CD4-positive, alpha-beta T cell treated with Interleukin-4 for 1 hour (primary cell): ENCODE results near the gene RIMBP2.

Experiments
- DNase-seq, 2 donors: peaks; one replicate each; pipeline ENCODE4 v3.0.0-alpha.2; 2020 to 2022

RIMBP2 gene

GRCh38 chr12:130563323-130563722 is 152.8 kb downstream of the RIMBP2 start:
- DNase-seq, result no peak

GRCh38 chr12:130562716-130563115 is 153.4 kb downstream of the RIMBP2 start:
- DNase-seq, result no peak

- no peak for DNase-seq
Observed at GRCh38 chr12:130560321-130560720, 155.8 kb downstream of the RIMBP2 start.

- no peak for DNase-seq
Observed at GRCh38 chr12:130559806-130560205, 156.3 kb downstream of the RIMBP2 start.

GRCh38 chr12:130557886-130558765 is 158.0 kb downstream of the RIMBP2 start:
- DNase-seq, result no peak

GRCh38 chr12:130557201-130557600 is 158.9 kb downstream of the RIMBP2 start:
- no peak for DNase-seq

GRCh38 chr12:130556486-130557055 is 159.5 kb downstream of the RIMBP2 start:
- no peak for DNase-seq

DNA sequence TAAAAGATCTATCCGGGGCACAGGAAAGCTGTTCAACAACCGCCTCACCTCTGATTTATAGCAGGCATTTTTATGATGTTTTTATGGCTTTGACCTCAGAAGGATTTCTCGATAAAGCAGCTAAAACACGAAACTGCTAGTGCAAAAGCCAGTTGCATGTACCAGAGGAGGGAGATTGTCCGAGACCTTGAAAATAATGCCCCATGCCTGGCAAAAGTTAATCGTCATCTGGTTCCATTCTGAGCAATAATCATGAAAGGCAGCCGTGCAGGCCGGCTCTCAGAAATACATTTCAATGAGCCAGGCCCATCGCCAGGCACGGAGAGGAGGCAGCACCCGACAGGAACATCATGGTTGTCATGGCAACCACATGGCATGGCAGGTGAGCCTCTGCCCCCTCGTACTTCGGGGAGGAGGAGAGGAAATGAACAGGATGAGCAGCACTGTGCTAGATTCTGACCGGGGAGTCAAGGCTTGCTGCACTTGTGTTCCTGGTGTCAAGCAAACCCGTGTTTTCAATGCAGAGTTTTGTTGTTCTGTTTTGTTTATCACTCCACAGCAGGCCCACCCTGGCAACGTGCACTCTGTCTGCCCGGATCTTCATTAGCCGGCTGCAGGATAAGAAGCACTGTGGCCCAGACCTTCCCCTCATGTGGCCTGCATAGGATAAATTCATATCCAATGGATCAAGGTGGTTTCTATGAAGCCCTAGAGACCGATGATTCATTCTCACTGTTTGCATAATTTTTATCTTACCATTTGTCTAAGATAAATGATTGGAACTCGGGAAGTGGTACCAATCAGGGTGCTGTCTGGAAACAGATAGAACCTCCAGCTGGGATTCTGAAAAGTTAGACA is 160.2 kb downstream of the RIMBP2 start:
- DNase-seq, result no peak

DNA sequence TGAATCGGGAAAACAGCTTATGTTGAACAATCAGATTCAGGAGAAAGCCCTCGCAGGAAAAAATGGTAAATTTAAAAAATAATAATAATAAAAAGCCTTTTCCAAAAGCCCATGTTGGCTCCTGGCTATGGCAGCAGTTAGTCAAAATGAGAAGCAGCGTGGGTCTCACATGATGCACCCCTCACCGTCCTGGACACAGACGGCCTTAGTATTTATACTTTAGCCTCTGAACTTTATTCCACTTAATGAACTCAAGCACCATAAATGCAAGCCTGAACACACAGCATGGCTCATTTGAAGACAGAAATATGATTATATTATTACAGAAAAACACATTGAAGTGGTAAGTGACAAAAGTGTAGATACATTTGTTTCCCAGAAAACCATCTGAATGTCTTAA is 160.9 kb downstream of the RIMBP2 start:
- DNase-seq, result no peak

DNA sequence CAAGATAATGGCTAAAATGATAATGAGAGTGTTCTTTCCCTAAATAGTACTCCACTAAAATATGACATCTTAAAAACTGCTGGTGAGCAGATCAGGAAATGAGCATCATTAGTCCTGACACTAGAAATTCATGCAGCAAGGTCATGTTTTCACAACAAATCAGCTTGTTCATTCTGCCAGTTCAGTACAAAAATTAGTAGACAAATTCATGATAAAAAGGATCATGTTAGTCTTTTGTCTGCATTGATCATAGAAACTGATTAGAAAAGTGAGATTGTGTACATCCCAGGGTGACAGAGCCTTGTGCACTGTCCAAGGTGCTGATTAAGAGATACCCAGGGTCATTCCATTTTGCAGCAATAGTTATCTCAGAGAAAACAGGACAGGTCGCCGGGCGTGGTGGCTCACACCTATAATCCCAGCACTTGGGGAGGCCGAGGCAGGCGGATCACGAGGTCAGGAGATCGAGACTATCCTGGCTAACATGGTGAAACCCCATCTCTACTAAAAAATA is 163.6 kb downstream of the RIMBP2 start:
- DNase-seq, result no peak

GRCh38 chr12:130549361-130549760 is 166.7 kb downstream of the RIMBP2 start:
- no peak for DNase-seq

- no peak for DNase-seq
Observed at GRCh38 chr12:130547480-130548155, 168.5 kb downstream of the RIMBP2 start.

GRCh38 chr12:130546494-130546893 is 169.6 kb downstream of the RIMBP2 start:
- DNase-seq, result no peak

GRCh38 chr12:130545475-130545874 is 170.6 kb downstream of the RIMBP2 start:
- no peak for DNase-seq

- no peak for DNase-seq
Observed at GRCh38 chr12:130540376-130540775, 175.7 kb downstream of the RIMBP2 start.

DNA sequence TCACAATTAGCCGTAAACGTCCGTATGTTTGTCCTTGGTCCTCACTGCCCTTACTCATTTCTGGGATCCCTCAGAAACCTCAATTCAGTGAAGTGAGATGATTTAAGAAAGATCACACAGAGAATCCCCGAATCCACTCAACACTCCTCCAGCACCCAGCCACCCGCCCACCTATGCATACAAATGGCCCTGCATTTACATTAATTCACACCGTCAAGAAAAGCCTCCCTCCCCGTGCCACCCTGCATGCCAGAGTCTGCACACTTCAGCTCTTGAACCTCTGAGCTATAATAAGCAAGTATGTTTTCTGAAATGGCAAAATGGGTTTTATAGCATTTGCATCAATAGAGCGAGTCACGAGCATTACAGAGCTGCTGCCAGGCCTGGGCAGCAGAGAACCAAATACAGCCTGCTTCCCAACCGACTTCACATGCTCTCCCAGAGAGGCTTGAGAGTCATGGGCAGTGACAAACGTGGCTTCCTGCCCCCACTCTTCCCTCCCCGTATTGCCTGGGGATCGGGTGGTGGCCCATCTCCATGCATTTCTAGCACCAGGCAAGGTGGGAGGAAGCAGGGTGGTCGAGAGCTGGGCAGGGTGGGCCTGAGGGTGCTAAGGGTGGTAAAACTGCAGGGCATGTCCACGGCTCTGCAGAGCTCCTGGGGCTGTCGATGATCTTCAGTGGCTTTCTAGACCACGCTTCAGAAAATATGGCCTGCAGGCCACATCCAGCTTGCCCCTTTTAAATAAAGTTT is 177.6 kb downstream of the RIMBP2 start:
- no peak for DNase-seq

- no peak for DNase-seq
Observed at GRCh38 chr12:130537655-130538054, 178.4 kb downstream of the RIMBP2 start.

DNA sequence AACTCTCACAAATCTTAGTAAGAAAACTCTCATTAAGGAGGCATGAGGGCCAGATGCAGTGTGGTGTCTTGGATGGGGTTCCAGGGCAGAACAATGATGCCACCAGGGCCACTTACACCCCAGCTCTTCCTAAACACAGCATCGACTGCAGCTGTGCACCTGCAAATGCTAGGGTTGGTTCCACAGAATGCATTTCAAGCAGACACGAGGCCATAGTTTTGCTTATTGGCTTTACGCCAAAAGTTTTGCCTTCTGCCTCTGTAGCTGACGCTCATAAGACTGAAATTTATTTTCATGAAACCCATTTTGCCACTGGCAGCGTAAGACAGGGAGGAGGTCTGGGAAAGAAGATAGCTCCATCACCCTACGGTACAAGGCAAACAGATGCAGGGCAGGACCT is 179.0 kb downstream of the RIMBP2 start:
- DNase-seq, result no peak

DNA sequence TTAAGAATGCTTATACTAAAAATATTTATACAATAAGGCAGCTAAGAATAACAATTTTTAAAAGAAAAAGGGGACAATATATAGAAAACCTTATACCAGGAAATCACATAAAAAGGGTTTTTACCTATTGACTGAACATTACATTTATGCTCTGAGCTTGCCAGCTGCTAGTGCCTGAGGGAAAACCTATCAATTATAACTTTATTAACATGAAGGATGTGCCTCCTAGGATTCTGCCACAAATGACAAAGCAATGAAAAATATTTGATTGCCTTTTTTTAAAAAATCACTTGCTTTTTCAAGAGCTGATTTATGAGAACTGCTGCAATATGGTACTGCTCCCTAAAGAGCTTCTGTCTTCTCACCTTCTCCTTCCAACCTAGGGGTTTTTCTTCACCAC is 185.7 kb downstream of the RIMBP2 start:
- DNase-seq, result no peak

- DNase-seq, result no peak
Observed at GRCh38 chr12:130529781-130530180, 186.3 kb downstream of the RIMBP2 start.

- no peak for DNase-seq
Observed at GRCh38 chr12:130527239-130527638, 188.9 kb downstream of the RIMBP2 start.

DNA sequence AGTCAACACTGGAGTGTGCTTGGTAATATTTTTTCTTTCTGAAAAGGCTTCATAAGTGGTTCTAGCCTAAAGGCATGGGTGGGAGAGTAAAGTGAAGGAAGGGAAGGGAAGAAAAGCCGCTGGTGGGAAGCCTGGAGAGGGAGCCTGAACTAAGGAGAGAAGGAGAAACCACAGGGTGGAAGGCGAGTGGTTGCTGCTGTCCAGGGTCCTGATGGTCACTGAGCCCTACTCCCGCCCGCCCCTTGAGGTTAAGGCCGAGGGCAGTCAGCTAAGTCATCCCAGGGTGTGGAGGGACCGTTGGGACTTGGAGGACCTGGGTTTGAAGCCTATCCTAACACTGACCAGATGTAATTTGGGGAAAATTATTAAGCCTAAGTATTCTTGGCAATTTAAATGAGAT is 189.3 kb downstream of the RIMBP2 start:
- DNase-seq, result no peak
